A549 (cell line): Measurements from ENCODE around the gene MGAT3.

Experiments
- CEBPB ChIP-seq, 2 experiments: fragments of >200 bp in 1 of 2; sonication (Bioruptor Twin) in 1 of 2; formaldehyde crosslinking in 1 of 2; IDR thresholded peaks; 2 replicates each; pipeline ENCODE4 v1.6.1; 2012 to 2016
- CTCF ChIP-seq: fragments of >200 bp; sonication (Bioruptor Twin); formaldehyde crosslinking; IDR thresholded peaks from 3 replicates; pipeline ENCODE4 v1.5.1; 2016
- FOSL2 ChIP-seq, 2 experiments: fragments of 450-650 bp in 1 of 2; fragments of >200 bp in 1 of 2; sonication (Bioruptor Twin) in 1 of 2; formaldehyde crosslinking; IDR thresholded peaks; 2 replicates each; pipeline versions ENCODE4 v1.5.0 to v1.6.1; 2016 to 2020; ENCODE audit warnings: mild to moderate bottlenecking in 1 of 2, moderate library complexity in 1 of 2
- KDM1A ChIP-seq: fragments of 200-600 bp; sonication (generic); IDR thresholded peaks from 2 replicates; pipeline ENCODE4 v1.6.1; 2016; ENCODE audit warnings: low read depth, mild to moderate bottlenecking
- NFE2L2 ChIP-seq: fragments of 150-350 bp; conservative IDR thresholded peaks from 2 replicates; pipeline ENCODE4 v1.6.1; 2014; ENCODE audit warnings: low read length
- POLR2A ChIP-seq: IDR thresholded peaks from 2 replicates; pipeline ENCODE4 v1.6.1; 2012; ENCODE audit warnings: mild to moderate bottlenecking, low read length
- RCOR1 ChIP-seq: fragments of 150-350 bp; IDR thresholded peaks from 2 replicates; pipeline ENCODE4 v1.6.1; 2014; ENCODE audit warnings: antibody characterized with exemption, low read length, low read depth

GRCh38 chr22:39535357-39535725 is 78.5 kb downstream of the MGAT3 start:
- TF ChIP-seq CTCF: no peak
- TF ChIP-seq FOSL2 (IDR thresholded peaks at IDR 0.05): no peak
- TF ChIP-seq FOSL2 (CRISPR knock-in tag; IDR thresholded peaks at IDR 0.05): no peak
- no peak for TF ChIP-seq CEBPB (IDR thresholded peaks at IDR 0.05)
- no peak for TF ChIP-seq RCOR1
- no peak for TF ChIP-seq NFE2L2
- no peak for TF ChIP-seq KDM1A
- no peak for TF ChIP-seq POLR2A
